Measurements from ENCODE around the gene GASK1A. TPM values are rescaled to one million over a fixed set of nuclear protein-coding genes. Genes with fewer than 3 reads are reported as not detected.

Gene GASK1A
- total and polyA plus RNA-seq, 5 donors = 1.5 to 5.7 (median 3.7) TPM

- peaks cover 2% of the 10 kb centered on the region for H3K4me1 ChIP-seq (ENCODE audit: control insufficient read depth, insufficient read depth, low read length)
- no peaks in the 10 kb centered on the region for H3K9me3 ChIP-seq (ENCODE audit: control insufficient read depth, low read length)
- H3K4me3 ChIP-seq (ENCODE audit: low read length) = no peak overlapping the region
- DNase-seq (no peak), ATAC-seq (no peak)
- H3K27me3 ChIP-seq (ENCODE audit: control insufficient read depth, insufficient read depth) = no peaks in the 10 kb centered on the region
- 36% methylated on average over 1 of the region's 1 CpG for WGBS
- intact Hi-C loops (cut with DNase I) = no loop called here
- H3K27ac ChIP-seq (ENCODE audit: low read length) = no peak overlapping the region
Observed at GRCh38 chr3:43022121-43022520, 43.0 kb downstream of the GASK1A start.

GRCh38 chr3:43023066-43023465 is 44.0 kb downstream of the GASK1A start:
- H3K27me3 ChIP-seq (ENCODE audit: control insufficient read depth, insufficient read depth) = no peaks in the 10 kb centered on the region
- H3K9me3 ChIP-seq (ENCODE audit: control insufficient read depth, low read length) = no peaks in the 10 kb centered on the region
- intact Hi-C loops (cut with DNase I) = no loop called here
- no peak overlapping the region for H3K27ac ChIP-seq (ENCODE audit: low read length)
- peaks cover 2% of the 10 kb centered on the region for H3K4me1 ChIP-seq (ENCODE audit: control insufficient read depth, insufficient read depth, low read length)
- DNase-seq (no peak), ATAC-seq (no peak)
- WGBS = 92% methylated on average over 4 of the region's 4 CpGs
- no peak overlapping the region for H3K4me3 ChIP-seq (ENCODE audit: low read length)

- WGBS = 83% methylated on average over 5 of the region's 5 CpGs
- DNase-seq (no peak), ATAC-seq (no peak)
- H3K9me3 ChIP-seq (ENCODE audit: control insufficient read depth, low read length) = no peaks in the 10 kb centered on the region
- no peak overlapping the region for H3K27ac ChIP-seq (ENCODE audit: low read length)
- H3K4me1 ChIP-seq (ENCODE audit: control insufficient read depth, insufficient read depth, low read length) = peaks cover under 1% of the 10 kb centered on the region
- intact Hi-C loops (cut with DNase I) = no loop called here
- H3K4me3 ChIP-seq (ENCODE audit: low read length) = no peak overlapping the region
- H3K27me3 ChIP-seq (ENCODE audit: control insufficient read depth, insufficient read depth) = no peaks in the 10 kb centered on the region
Observed at GRCh38 chr3:43023746-43024145, 44.6 kb downstream of the GASK1A start.

- 58% methylated on average over 6 of the region's 6 CpGs for WGBS
- Histone ChIP-seq H3K27me3 (ENCODE audit: control insufficient read depth, insufficient read depth) (no peaks in the 10 kb centered on the region), H3K4me3 (ENCODE audit: low read length) (no peak overlapping the region), H3K4me1 (ENCODE audit: control insufficient read depth, insufficient read depth, low read length) (no peaks in the 10 kb centered on the region), H3K27ac (ENCODE audit: low read length) (no peak overlapping the region), H3K9me3 (ENCODE audit: control insufficient read depth, low read length) (no peaks in the 10 kb centered on the region)
- DNase-seq = no peak
- ATAC-seq = no peak
- intact Hi-C loops (cut with DNase I) = no loop called here
Observed at GRCh38 chr3:43024181-43024885, 45.2 kb downstream of the GASK1A start.

- Histone ChIP-seq H3K27me3 (ENCODE audit: control insufficient read depth, insufficient read depth) (no peaks in the 10 kb centered on the region), H3K4me3 (ENCODE audit: low read length) (no peak overlapping the region), H3K27ac (ENCODE audit: low read length) (no peak overlapping the region), H3K9me3 (ENCODE audit: control insufficient read depth, low read length) (no peaks in the 10 kb centered on the region), H3K4me1 (ENCODE audit: control insufficient read depth, insufficient read depth, low read length) (no peaks in the 10 kb centered on the region)
- WGBS = 70% methylated on average over 5 of the region's 5 CpGs
- ATAC-seq = no peak
- DNase-seq = no peak
- intact Hi-C loops (cut with DNase I) = no loop called here
Observed at GRCh38 chr3:43025423-43025822, 46.3 kb downstream of the GASK1A start.

- 64% methylated on average over 1 of the region's 1 CpG for WGBS
- DNase-seq (no peak), ATAC-seq (no peak)
Observed at GRCh38 chr3:43028001-43028400, 48.9 kb downstream of the GASK1A start.

GRCh38 chr3:43028678-43029490 is 49.8 kb downstream of the GASK1A start:
- peaks cover 2% of the 10 kb centered on the region for H3K4me1 ChIP-seq (ENCODE audit: control insufficient read depth, insufficient read depth, low read length)
- no peak overlapping the region for H3K27ac ChIP-seq (ENCODE audit: low read length)
- no peak for ATAC-seq
- intact Hi-C loops (cut with DNase I) = no loop called here
- H3K4me3 ChIP-seq (ENCODE audit: low read length) = no peak overlapping the region
- no peaks in the 10 kb centered on the region for H3K9me3 ChIP-seq (ENCODE audit: control insufficient read depth, low read length)
- 93% methylated on average over 6 of the region's 6 CpGs for WGBS
- no peak for DNase-seq
- no peaks in the 10 kb centered on the region for H3K27me3 ChIP-seq (ENCODE audit: control insufficient read depth, insufficient read depth)

More at GRCh38 chr3:43028001-43028400, 48.9 kb downstream of the GASK1A start:
- intact Hi-C loops (cut with DNase I) = no loop called here
- peaks cover 2% of the 10 kb centered on the region for H3K4me1 ChIP-seq (ENCODE audit: control insufficient read depth, insufficient read depth, low read length)
- H3K4me3 ChIP-seq (ENCODE audit: low read length) = no peak overlapping the region
- H3K27ac ChIP-seq (ENCODE audit: low read length) = no peak overlapping the region
- H3K9me3 ChIP-seq (ENCODE audit: control insufficient read depth, low read length) = no peaks in the 10 kb centered on the region
- no peaks in the 10 kb centered on the region for H3K27me3 ChIP-seq (ENCODE audit: control insufficient read depth, insufficient read depth)

GRCh38 chr3:43030162-43030935 is 51.2 kb downstream of the GASK1A start:
- no peaks in the 10 kb centered on the region for H3K9me3 ChIP-seq (ENCODE audit: control insufficient read depth, low read length)
- H3K4me3 ChIP-seq (ENCODE audit: low read length) = no peak overlapping the region
- intact Hi-C loops (cut with DNase I) = no loop called here
- WGBS = 86% methylated on average over 15 of the region's 15 CpGs
- peaks cover 2% of the 10 kb centered on the region for H3K4me1 ChIP-seq (ENCODE audit: control insufficient read depth, insufficient read depth, low read length)
- H3K27me3 ChIP-seq (ENCODE audit: control insufficient read depth, insufficient read depth) = no peaks in the 10 kb centered on the region
- ATAC-seq (no peak), DNase-seq (no peak)
- no peak overlapping the region for H3K27ac ChIP-seq (ENCODE audit: low read length)

GRCh38 chr3:43031485-43031884 is 52.4 kb downstream of the GASK1A start:
- Histone ChIP-seq H3K4me1 (ENCODE audit: control insufficient read depth, insufficient read depth, low read length) (peaks cover 2% of the 10 kb centered on the region), H3K27ac (ENCODE audit: low read length) (peak overlapping the region; percentile 11), H3K27me3 (ENCODE audit: control insufficient read depth, insufficient read depth) (no peaks in the 10 kb centered on the region), H3K9me3 (ENCODE audit: control insufficient read depth, low read length) (no peaks in the 10 kb centered on the region), H3K4me3 (ENCODE audit: low read length) (no peak overlapping the region)
- intact Hi-C loops (cut with DNase I) = no loop called here
- WGBS = 60% methylated on average over 4 of the region's 4 CpGs
- DNase-seq (peak; percentile 76 to 86 (median 78)), ATAC-seq (peak; percentile 82 to 83)

- intact Hi-C loops (cut with DNase I) = no loop called here
Observed at GRCh38 chr3:43031889-43032545, 52.9 kb downstream of the GASK1A start.

More at GRCh38 chr3:43031889-43032545, 52.9 kb downstream of the GASK1A start:
- H3K9me3 ChIP-seq (ENCODE audit: control insufficient read depth, low read length) = no peaks in the 10 kb centered on the region
- WGBS = 91% methylated on average over 16 of the region's 16 CpGs
- ATAC-seq (peak; percentile 43 to 47), DNase-seq (no peak)
- H3K27me3 ChIP-seq (ENCODE audit: control insufficient read depth, insufficient read depth) = no peaks in the 10 kb centered on the region
- H3K4me1 ChIP-seq (ENCODE audit: control insufficient read depth, insufficient read depth, low read length) = peaks cover 2% of the 10 kb centered on the region
- H3K4me3 ChIP-seq (ENCODE audit: low read length) = no peak overlapping the region
- H3K27ac ChIP-seq (ENCODE audit: low read length) = peak overlapping the region; percentile 11

Data from right cardiac atrium (tissue), 5 donors.